HG03039 (cell line): ENCODE measurements around the gene ALK.

Experiments
- ATAC-seq: cut with Tn5 transposase; IDR thresholded peaks from one replicate; pipeline ENCODE4 v1.9.1; 2021; ENCODE audit warnings: mild to moderate bottlenecking, moderate library complexity; ENCODE audit not compliant: unreplicated experiment

ALK gene

GRCh38 chr2:29186817-29187216 lies 734.6 kb downstream of the ALK start:
- no peak for ATAC-seq

GRCh38 chr2:29184531-29184930 lies 736.9 kb downstream of the ALK start:
- ATAC-seq = no peak

DNA sequence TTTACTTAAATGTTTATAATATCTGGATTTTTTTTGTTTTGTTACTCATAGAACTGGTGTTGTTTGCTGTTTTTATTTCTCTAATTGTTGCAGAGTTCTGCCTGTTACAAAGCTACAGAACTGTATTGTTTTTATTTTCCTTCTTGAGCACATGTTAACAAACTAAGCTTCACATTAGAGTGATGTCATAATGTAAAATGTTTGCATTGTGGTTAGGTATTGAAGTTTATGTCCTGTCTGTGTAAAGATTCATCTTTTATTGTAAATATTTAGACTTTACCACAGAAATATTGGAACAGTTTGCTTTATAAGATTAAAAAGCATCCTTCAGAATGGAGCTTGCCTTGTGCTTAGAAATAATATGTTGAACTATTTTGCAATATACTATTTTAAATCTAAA lies 738.5 kb downstream of the ALK start:
- no peak for ATAC-seq

- ATAC-seq = no peak
Measured at GRCh38 chr2:29182334-29182733, 739.1 kb downstream of the ALK start.

- no peak for ATAC-seq
Measured at GRCh38 chr2:29175338-29175737, 746.0 kb downstream of the ALK start.

GRCh38 chr2:29174937-29175336 lies 746.4 kb downstream of the ALK start:
- ATAC-seq = no peak

- no peak for ATAC-seq
Measured at GRCh38 chr2:29166242-29167039, 754.9 kb downstream of the ALK start.

GRCh38 chr2:29165362-29166241 lies 755.8 kb downstream of the ALK start:
- no peak for ATAC-seq

DNA sequence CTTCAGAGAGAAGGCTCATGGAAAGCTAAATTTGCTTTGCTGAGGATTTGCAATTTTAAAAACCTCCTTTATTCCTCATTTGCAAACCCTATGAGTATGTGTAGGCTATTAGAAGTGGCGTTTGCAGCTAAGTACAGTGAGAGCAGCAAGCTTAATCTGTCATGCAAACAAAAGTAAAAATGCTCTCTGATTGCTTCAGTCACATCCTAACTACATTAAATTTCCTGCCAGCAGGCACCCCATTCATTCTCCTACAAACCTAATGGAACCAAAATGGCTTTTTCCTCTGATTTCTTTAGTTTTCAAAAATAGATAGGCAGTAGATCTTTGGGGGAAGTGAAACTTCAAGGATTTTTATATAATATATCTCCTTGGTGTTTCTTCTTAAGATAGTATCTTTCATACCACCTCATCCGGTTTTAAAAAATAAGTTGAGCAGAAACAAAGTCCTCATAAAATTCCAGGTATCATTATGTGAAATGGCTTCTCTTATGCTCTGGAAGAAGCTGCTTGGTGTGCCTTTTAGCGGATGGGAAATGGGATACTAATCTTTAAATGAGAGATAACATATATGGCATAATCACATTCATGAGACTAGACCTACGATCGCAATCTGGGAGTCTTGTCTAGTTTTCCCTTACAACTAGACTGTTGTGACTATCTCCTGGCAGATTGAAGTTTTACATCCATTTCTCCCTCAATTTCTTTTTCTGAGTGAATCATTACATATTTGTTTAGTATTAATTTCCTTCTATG lies 757.1 kb downstream of the ALK start:
- ATAC-seq = no peak

DNA sequence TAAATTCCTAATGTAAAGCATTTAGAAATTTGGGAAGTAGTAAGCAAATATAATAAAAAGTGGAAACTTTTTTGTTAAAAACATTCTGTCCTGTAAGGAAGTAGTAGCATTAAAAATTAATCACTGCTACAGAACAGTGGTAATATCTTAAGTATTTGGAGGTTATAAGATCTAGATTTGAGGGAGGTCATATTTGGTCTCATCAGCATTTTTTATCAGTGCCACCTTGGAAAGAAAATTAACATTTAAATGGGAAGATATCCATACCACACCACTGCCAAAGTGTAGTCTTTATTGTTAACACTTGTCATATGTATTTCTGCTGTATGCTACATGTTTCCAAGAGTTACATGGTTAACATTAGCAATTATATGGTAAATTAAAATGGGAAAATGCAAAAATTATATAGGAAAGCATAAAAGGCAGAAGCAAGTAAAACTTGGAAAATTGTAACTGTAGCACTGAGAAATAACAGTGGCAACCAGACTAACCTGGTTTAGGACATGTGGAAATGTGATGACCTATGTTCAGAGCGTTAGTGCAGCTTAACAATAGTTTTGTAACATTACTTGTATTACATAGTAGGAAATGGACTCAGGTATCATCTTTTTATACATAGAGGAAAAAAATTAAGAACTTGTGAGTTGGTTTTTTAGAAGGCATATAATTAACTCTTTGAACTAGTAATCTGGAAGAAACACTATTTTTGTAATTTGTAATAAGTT lies 759.0 kb downstream of the ALK start:
- ATAC-seq = no peak

- ATAC-seq = no peak
Measured at GRCh38 chr2:29160184-29160583, 761.2 kb downstream of the ALK start.

- ATAC-seq = no peak
Measured at GRCh38 chr2:29159125-29159524, 762.3 kb downstream of the ALK start.

GRCh38 chr2:29157131-29157530 lies 764.3 kb downstream of the ALK start:
- no peak for ATAC-seq

DNA sequence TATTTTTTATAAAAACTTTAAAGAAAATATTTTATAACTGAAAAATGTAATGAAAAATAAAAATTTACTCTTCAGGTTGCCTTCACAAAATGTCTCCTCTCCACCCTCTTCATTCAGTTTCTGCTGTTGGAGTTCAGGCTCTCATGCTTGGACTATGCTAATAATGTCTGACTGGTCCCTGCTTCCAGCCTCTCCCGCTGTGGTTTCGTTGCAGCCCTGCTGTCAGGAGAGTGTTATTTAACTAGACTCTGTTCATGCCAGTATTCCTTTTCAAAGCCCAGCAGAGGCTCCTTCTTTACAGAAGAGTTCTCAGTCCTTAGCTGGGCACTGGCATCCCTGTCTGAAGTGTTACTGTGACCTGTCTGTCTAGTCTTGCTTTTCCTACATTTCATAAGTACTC lies 765.8 kb downstream of the ALK start:
- ATAC-seq = no peak

- ATAC-seq = no peak
Measured at GRCh38 chr2:29154610-29155009, 766.8 kb downstream of the ALK start.

GRCh38 chr2:29147963-29148362 lies 773.4 kb downstream of the ALK start:
- ATAC-seq = no peak

DNA sequence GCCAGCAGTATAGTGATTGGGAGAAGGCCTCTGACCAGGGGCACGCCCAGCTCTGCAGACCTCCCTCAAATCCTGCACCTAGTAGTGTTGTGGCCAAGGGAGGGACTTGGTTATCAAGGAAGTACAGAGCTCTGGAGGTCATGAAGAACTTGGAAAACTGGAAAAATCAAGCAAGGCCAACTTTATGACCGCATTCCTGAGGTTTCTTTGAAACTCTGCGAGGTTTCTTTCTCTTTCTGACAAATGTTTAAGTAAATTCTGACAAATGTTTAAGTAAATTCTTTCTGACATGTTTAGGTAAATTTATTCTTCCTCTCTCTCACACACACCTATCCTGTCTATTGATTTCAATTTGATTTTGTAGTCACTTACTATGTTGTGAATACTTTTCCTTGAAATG lies 775.2 kb downstream of the ALK start:
- ATAC-seq = no peak

DNA sequence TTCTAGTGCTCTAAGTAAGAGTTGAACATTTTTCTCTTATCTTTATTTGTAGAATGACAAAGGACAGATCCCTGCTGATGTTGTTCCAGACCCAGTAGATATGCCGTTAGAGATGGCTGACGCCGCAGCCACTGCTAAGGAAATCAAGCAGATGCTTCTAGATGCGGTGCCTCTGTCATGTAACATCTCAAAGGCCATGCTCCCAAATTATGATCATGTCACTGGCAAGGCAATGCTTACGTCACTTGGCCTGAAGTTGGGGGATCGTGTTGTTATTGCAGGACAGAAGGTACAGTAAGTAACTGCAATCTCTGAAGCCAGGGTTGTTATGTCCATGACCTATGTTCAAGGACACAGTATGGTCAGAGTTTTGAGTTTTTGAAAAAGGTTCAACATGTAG lies 777.7 kb downstream of the ALK start:
- no peak for ATAC-seq
